Ovary (tissue), 3 donors: ENCODE results near the gene BRAP.

Source experiments
- CTCF ChIP-seq, 3 donors: fragments of 450-650 bp in 2 of 3; fragments of 200-600 bp in 1 of 3; IDR thresholded peaks; one replicate each; pipeline versions ENCODE4 v1.5.1 to v1.8.0; 2016 to 2022; ENCODE audit warnings: antibody characterized with exemption in 3 of 3, mild to moderate bottlenecking in 1 of 3
- POLR2A ChIP-seq: fragments of 450-650 bp; IDR thresholded peaks from one replicate; pipeline ENCODE4 v1.6.1; 2017; ENCODE audit warnings: antibody characterized with exemption, mild to moderate bottlenecking, moderate library complexity
- donor health status: DM: no; HTN: no; CAD: no.

- TF ChIP-seq POLR2A (no peak), CTCF (IDR thresholded peaks at IDR 0.05) (no peak)
Measured at GRCh38 chr12:111705672-111706071, 19.9 kb upstream of the BRAP start.
